Measurements from ENCODE around the gene DNPH1.

The DNPH1 gene

GRCh38 chr6:43184268-43184985 lies 44.9 kb downstream of the DNPH1 start:
- TF ChIP-seq, protein P1, sequence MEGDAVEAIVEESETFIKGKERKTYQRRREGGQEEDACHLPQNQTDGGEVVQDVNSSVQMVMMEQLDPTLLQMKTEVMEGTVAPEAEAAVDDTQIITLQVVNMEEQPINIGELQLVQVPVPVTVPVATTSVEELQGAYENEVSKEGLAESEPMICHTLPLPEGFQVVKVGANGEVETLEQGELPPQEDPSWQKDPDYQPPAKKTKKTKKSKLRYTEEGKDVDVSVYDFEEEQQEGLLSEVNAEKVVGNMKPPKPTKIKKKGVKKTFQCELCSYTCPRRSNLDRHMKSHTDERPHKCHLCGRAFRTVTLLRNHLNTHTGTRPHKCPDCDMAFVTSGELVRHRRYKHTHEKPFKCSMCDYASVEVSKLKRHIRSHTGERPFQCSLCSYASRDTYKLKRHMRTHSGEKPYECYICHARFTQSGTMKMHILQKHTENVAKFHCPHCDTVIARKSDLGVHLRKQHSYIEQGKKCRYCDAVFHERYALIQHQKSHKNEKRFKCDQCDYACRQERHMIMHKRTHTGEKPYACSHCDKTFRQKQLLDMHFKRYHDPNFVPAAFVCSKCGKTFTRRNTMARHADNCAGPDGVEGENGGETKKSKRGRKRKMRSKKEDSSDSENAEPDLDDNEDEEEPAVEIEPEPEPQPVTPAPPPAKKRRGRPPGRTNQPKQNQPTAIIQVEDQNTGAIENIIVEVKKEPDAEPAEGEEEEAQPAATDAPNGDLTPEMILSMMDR (IDR thresholded peaks at IDR 0.05; ENCODE audit: low read depth, low read length, missing control alignments), result no peak
- no peak for DNase-seq (ENCODE audit: extremely low read depth, low read depth)

GRCh38 chr6:43183441-43183840 lies 45.8 kb downstream of the DNPH1 start:
- H3K4me3 ChIP-seq (replicated peaks; ENCODE audit: low read depth, low read length), result no peak overlapping the region
- no peak for DNase-seq (ENCODE audit: extremely low read depth, low read depth)
- TF ChIP-seq, protein P1 (IDR thresholded peaks at IDR 0.05; ENCODE audit: low read depth, low read length, missing control alignments), result no peak

More at GRCh38 chr6:43184268-43184985, 44.9 kb downstream of the DNPH1 start:
- no peak overlapping the region for H3K4me3 ChIP-seq (replicated peaks; ENCODE audit: low read depth, low read length)

GRCh38 chr6:43181942-43182860 lies 47.1 kb downstream of the DNPH1 start, which contains the start of gene CUL9:
Gene CUL9, plus strand, starts transcription at chr6:43182196. Its CDS starts 2,115 bp downstream, at chr6:43184311.
- DNase-seq (ENCODE audit: extremely low read depth, low read depth), result no peak
- TF ChIP-seq, protein P1 (IDR thresholded peaks at IDR 0.05; ENCODE audit: low read depth, low read length, missing control alignments), result no peak
- peak within 1 kb of the TSS; percentile 55 for H3K4me3 ChIP-seq (replicated peaks; ENCODE audit: low read depth, low read length)

DNA sequence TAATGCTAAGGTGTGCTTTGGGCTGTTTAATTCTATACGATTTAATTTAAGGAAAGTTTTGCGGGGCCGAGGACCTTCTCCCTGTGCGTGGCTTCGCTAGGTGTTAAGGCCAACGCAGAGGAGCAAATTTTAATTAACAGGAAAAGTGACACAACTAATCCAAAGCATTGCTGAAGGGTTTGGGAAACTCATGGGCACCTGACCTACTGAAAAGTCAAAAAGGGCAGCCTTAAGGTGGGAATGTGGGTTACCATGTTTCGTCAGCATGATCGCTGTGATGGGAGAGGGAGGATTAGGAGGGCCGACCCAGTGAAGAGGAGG lies 47.7 kb downstream of the DNPH1 start:
- TF ChIP-seq, protein P1 (IDR thresholded peaks at IDR 0.05; ENCODE audit: low read depth, low read length, missing control alignments), result no peak
- no peak for DNase-seq (ENCODE audit: extremely low read depth, low read depth)
- peak overlapping the region; percentile 55 for H3K4me3 ChIP-seq (replicated peaks; ENCODE audit: low read depth, low read length)

DNA sequence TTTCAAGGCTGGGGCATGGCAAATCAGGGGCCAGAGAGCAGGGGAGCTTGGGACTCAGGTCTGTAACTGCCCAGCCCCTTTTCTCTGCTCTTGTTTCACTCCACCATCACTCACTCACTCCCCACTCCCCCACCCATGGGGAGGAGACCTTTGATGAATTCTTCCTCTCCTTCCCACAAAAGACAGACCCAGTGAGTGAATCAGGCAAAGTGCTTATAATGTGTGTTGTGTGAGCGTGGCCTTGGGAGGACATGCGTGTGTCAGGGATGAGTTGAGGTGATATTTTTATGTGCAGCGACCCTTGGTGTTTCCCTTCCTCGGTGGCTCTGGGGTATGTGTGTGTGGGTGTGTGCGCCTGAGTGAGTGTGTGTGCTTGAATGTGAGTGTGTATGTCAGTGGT lies 48.3 kb downstream of the DNPH1 start:
- H3K4me3 ChIP-seq (replicated peaks; ENCODE audit: low read depth, low read length), result no peak overlapping the region
- TF ChIP-seq, protein P1 (IDR thresholded peaks at IDR 0.05; ENCODE audit: low read depth, low read length, missing control alignments), result no peak
- DNase-seq (ENCODE audit: extremely low read depth, low read depth), result no peak

DNA sequence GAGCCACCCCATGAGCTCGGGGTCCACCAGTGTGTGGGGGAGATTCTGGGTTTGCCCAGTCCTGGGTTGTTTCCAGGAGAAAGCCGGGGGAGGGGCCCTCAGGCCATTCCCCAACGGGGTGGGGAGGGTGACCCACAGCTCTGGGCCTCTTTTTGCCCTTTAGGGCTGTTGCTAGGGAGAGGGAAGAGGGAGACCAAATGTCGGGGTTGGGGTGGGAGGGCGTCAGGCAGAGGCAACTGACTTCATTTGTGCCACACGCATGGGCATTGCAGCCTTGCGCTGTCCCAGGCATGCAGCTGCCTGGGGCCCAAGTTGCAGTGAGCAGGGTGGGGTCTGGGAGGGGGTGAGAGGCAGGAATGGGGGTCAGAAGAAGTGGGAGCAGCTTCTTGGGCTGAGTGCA lies 49.2 kb downstream of the DNPH1 start:
- H3K4me3 ChIP-seq (replicated peaks; ENCODE audit: low read depth, low read length), result no peak overlapping the region
- TF ChIP-seq, protein P1 (IDR thresholded peaks at IDR 0.05; ENCODE audit: low read depth, low read length, missing control alignments), result no peak
- DNase-seq (ENCODE audit: extremely low read depth, low read depth), result no peak
